Nephron progenitor cell (in vitro differentiated cells): ENCODE data around the gene PITPNC1.

Experiments
- DNase-seq: peaks from one replicate; pipeline ENCODE4 v3.0.0; 2021
- H3K27ac Mint-ChIP-seq: 2 replicates; pipeline ENCODE4 v1.8.0; 2021; ENCODE audit warnings: mild to moderate bottlenecking, moderate library complexity, mixed read lengths
- H3K27me3 Mint-ChIP-seq: 2 replicates; pipeline ENCODE4 v1.8.0; 2021; ENCODE audit warnings: mild to moderate bottlenecking, low read depth, mixed read lengths; ENCODE audit not compliant: poor library complexity
- H3K36me3 Mint-ChIP-seq: 2 replicates; pipeline ENCODE4 v1.8.0; 2021; ENCODE audit warnings: low read depth, mixed read lengths
- H3K4me1 Mint-ChIP-seq: 2 replicates; pipeline ENCODE4 v1.8.0; 2021; ENCODE audit warnings: mixed read lengths
- H3K4me3 Mint-ChIP-seq: 2 replicates; pipeline ENCODE4 v1.8.0; 2021; ENCODE audit warnings: mild to moderate bottlenecking, moderate library complexity, mixed read lengths
- H3K9me3 Mint-ChIP-seq: 2 replicates; pipeline ENCODE4 v1.8.0; 2021; ENCODE audit warnings: mild to moderate bottlenecking, moderate library complexity, mixed read lengths
- CTCF ChIP-seq: fragments of 200-600 bp; sonication (generic); IDR thresholded peaks from 2 replicates; pipeline ENCODE4 v1.5.0; 2021; ENCODE audit warnings: antibody characterized with exemption

The PITPNC1 gene

GRCh38 chr17:67676305-67676704 lies 299.2 kb downstream of the PITPNC1 start:
- Mint-ChIP-seq H3K27me3 (no peaks in the 10 kb centered on the region), H3K9me3 (no peaks in the 10 kb centered on the region), H3K4me3 (no peak overlapping the region), H3K36me3 (peaks cover 4% of the 10 kb centered on the region), H3K4me1 (peaks cover 43% of the 10 kb centered on the region), H3K27ac (no peak overlapping the region)
- no peak for TF ChIP-seq CTCF
- no peak for DNase-seq

- H3K9me3 Mint-ChIP-seq: no peaks in the 10 kb centered on the region
- peaks cover 28% of the 10 kb centered on the region for H3K4me1 Mint-ChIP-seq
- no peak overlapping the region for H3K4me3 Mint-ChIP-seq
- peaks cover 4% of the 10 kb centered on the region for H3K36me3 Mint-ChIP-seq
- H3K27me3 Mint-ChIP-seq: no peaks in the 10 kb centered on the region
- TF ChIP-seq CTCF: no peak
- DNase-seq: no peak
- H3K27ac Mint-ChIP-seq: peak overlapping the region; percentile 6
Observed at GRCh38 chr17:67678414-67678813, 301.3 kb downstream of the PITPNC1 start.

DNA sequence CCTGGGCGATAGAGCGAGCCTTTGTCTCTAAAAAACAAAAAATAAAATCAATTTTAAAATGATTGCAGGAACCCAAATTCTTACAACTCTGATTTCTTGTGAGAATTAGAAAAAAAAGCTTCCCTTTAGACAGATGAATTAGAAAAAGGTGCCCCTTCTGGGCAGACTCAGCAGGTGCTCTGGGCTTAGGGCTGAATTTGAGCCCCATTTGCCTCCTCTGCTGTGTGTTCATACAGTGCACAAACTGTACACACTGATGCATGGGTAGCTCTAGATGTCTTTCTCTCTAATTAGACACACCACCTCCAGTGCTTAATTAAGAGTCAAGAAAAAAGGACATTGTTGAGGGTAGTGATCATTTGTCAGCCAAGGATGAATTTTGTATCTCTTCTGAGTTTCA lies 302.1 kb downstream of the PITPNC1 start:
- peaks cover 26% of the 10 kb centered on the region for H3K4me1 Mint-ChIP-seq

GRCh38 chr17:67679721-67680120 lies 302.6 kb downstream of the PITPNC1 start:
- Mint-ChIP-seq H3K36me3 (peaks cover 4% of the 10 kb centered on the region), H3K4me3 (no peak overlapping the region), H3K27me3 (no peaks in the 10 kb centered on the region), H3K9me3 (no peaks in the 10 kb centered on the region), H3K27ac (no peak overlapping the region), H3K4me1 (peaks cover 26% of the 10 kb centered on the region)
- no peak for TF ChIP-seq CTCF
- no peak for DNase-seq

More for the DNA sequence above, 302.1 kb downstream of the PITPNC1 start:
- DNase-seq: no peak
- Mint-ChIP-seq H3K27ac (no peak overlapping the region), H3K4me3 (no peak overlapping the region), H3K36me3 (peaks cover 4% of the 10 kb centered on the region), H3K27me3 (no peaks in the 10 kb centered on the region), H3K9me3 (no peaks in the 10 kb centered on the region)
- no peak for TF ChIP-seq CTCF

- Mint-ChIP-seq H3K4me3 (no peak overlapping the region), H3K36me3 (peaks cover 4% of the 10 kb centered on the region)
Observed at GRCh38 chr17:67680445-67681224, 303.6 kb downstream of the PITPNC1 start.

More at GRCh38 chr17:67680445-67681224, 303.6 kb downstream of the PITPNC1 start:
- no peak for TF ChIP-seq CTCF
- Mint-ChIP-seq H3K27ac (no peak overlapping the region), H3K9me3 (no peaks in the 10 kb centered on the region), H3K4me1 (peaks cover 22% of the 10 kb centered on the region), H3K27me3 (no peaks in the 10 kb centered on the region)
- DNase-seq: no peak
